PFSK-1 (cell line): ENCODE results near the gene UNC5CL.

ENCODE experiments used
- FOXP2 ChIP-seq: optimal IDR thresholded peaks from 2 replicates; pipeline ENCODE3; 2011; ENCODE audit warnings: borderline replicate concordance, control low read depth, inconsistent platforms; ENCODE audit not compliant: insufficient read depth; ENCODE audit errors: extremely low read length, extremely low read depth
- POLR2AphosphoS5 ChIP-seq: IDR thresholded peaks from 2 replicates; pipeline ENCODE4 v1.6.1; 2012; ENCODE audit warnings: low read depth, mild to moderate bottlenecking, control low read depth, low read length, moderate library complexity
- REST ChIP-seq, 2 experiments: IDR thresholded peaks; 2 replicates each; pipeline versions ENCODE4 v1.6.1 to v1.8.0; 2011 to 2012; ENCODE audit warnings: low read depth in 2 of 2, low read length in 2 of 2, control low read depth in 1 of 2, inconsistent platforms in 1 of 2, mild to moderate bottlenecking in 1 of 2, moderate library complexity in 1 of 2; ENCODE audit not compliant: insufficient read depth in 1 of 2
- SIN3A ChIP-seq: IDR thresholded peaks from 2 replicates; pipeline ENCODE4 v1.6.1; 2012; ENCODE audit warnings: mild to moderate bottlenecking, low read length, moderate library complexity, borderline replicate concordance; ENCODE audit not compliant: insufficient read depth
- TAF1 ChIP-seq: IDR thresholded peaks from 2 replicates; pipeline ENCODE4 v1.6.1; 2012; ENCODE audit warnings: low read length, control low read depth, borderline replicate concordance; ENCODE audit not compliant: insufficient read depth

The UNC5CL gene

GRCh38 chr6:41009669-41010068 lies 29.4 kb downstream of the UNC5CL start:
- TF ChIP-seq POLR2AphosphoS5 (no peak), REST (IDR thresholded peaks at IDR 0.05; ENCODE audit: insufficient read depth in 1 of 2, low read depth in 2 of 2, low read length in 2 of 2) (no peak), FOXP2 (no peak), TAF1 (no peak), SIN3A (no peak)

- TF ChIP-seq FOXP2 (no peak), POLR2AphosphoS5 (no peak), TAF1 (no peak), SIN3A (no peak), REST (IDR thresholded peaks at IDR 0.05; ENCODE audit: insufficient read depth in 1 of 2, low read depth in 2 of 2, low read length in 2 of 2) (no peak)
Observed at GRCh38 chr6:41008011-41008410, 31.0 kb downstream of the UNC5CL start.

- TF ChIP-seq REST (IDR thresholded peaks at IDR 0.05; ENCODE audit: insufficient read depth in 1 of 2, low read depth in 2 of 2, low read length in 2 of 2) = no peak
- TF ChIP-seq POLR2AphosphoS5 = no peak
- no peak for TF ChIP-seq TAF1
- TF ChIP-seq SIN3A = no peak
- no peak for TF ChIP-seq FOXP2
Observed at GRCh38 chr6:41002168-41002567, 36.9 kb downstream of the UNC5CL start.

- TF ChIP-seq POLR2AphosphoS5 = no peak
- no peak for TF ChIP-seq REST (IDR thresholded peaks at IDR 0.05; ENCODE audit: insufficient read depth in 1 of 2, low read depth in 2 of 2, low read length in 2 of 2)
- no peak for TF ChIP-seq FOXP2
- no peak for TF ChIP-seq SIN3A
- no peak for TF ChIP-seq TAF1
Observed at GRCh38 chr6:41000248-41000647, 38.8 kb downstream of the UNC5CL start.

- TF ChIP-seq POLR2AphosphoS5 (no peak), SIN3A (no peak), TAF1 (no peak), REST (IDR thresholded peaks at IDR 0.05; ENCODE audit: insufficient read depth in 1 of 2, low read depth in 2 of 2, low read length in 2 of 2) (no peak), FOXP2 (no peak)
Observed at GRCh38 chr6:40999569-40999968, 39.5 kb downstream of the UNC5CL start.
